Smooth muscle cell (in vitro differentiated cells): ENCODE measurements around the gene TBC1D8. TPM values are rescaled to one million over a fixed set of nuclear protein-coding genes. Genes with fewer than 3 reads are reported as not detected.

Source experiments
- DNase-seq: peaks from one replicate; lab custom pipeline; 2025; ENCODE audit not compliant: unreplicated experiment; lab: John Stamatoyannopoulos, UW
- H2AFZ ChIP-seq: fragments of 200-600 bp; sonication (generic); 2 replicates; pipeline ENCODE4 v1.6.0; 2016; ENCODE audit warnings: antibody characterized with exemption, low read depth, mild to moderate bottlenecking
- H3F3A ChIP-seq: fragments of 200-600 bp; sonication (generic); 2 replicates; pipeline ENCODE4 v1.6.0; 2017; ENCODE audit warnings: antibody characterized with exemption, low read depth
- H3K27ac ChIP-seq: fragments of 200-600 bp; sonication (generic); 2 replicates; pipeline ENCODE4 v1.5.1; 2016; ENCODE audit warnings: low read depth, mild to moderate bottlenecking
- H3K27me3 ChIP-seq: fragments of 200-600 bp; sonication (generic); 2 replicates; pipeline ENCODE4 v1.6.1; 2016; ENCODE audit warnings: low read depth, mild to moderate bottlenecking
- H3K36me3 ChIP-seq: fragments of 200-600 bp; sonication (generic); 2 replicates; pipeline ENCODE4 v1.5.1; 2016; ENCODE audit warnings: low read depth
- H3K4me1 ChIP-seq: fragments of 200-600 bp; sonication (generic); 2 replicates; pipeline ENCODE4 v1.5.1; 2016; ENCODE audit warnings: low read depth
- H3K4me2 ChIP-seq: fragments of 200-600 bp; sonication (generic); 2 replicates; pipeline ENCODE4 v1.6.0; 2016; ENCODE audit warnings: mild to moderate bottlenecking
- H3K4me3 ChIP-seq: fragments of 200-600 bp; sonication (generic); 2 replicates; pipeline ENCODE4 v1.5.1; 2016; ENCODE audit warnings: mild to moderate bottlenecking
- H3K79me2 ChIP-seq: fragments of 200-600 bp; sonication (generic); 2 replicates; pipeline ENCODE4 v1.6.0; 2016; ENCODE audit warnings: low read depth, mild to moderate bottlenecking
- H3K9ac ChIP-seq: fragments of 200-600 bp; sonication (generic); 2 replicates; pipeline ENCODE4 v1.6.0; 2016; ENCODE audit warnings: low read depth
- H3K9me3 ChIP-seq: fragments of 200-600 bp; sonication (generic); replicated peaks from 2 replicates; pipeline ENCODE4 v1.5.1; 2016; ENCODE audit warnings: low read depth
- H4K20me1 ChIP-seq: fragments of 200-600 bp; sonication (generic); 2 replicates; pipeline ENCODE4 v1.6.0; 2016; ENCODE audit warnings: low read depth
- WGBS: methylation state at CpG from one replicate; pipeline ENCODE4 v1.1.7; 2016; ENCODE audit warnings: low lambda C conversion rate; 5-methylcytosine and 5-hydroxymethylcytosine counted together
- polyA plus RNA-seq: library from polyadenylated mRNA; unstranded; fragments of >200 nt; fragmentation: Nextera tagmentation; extraction: Ambion mirVana; gene quantifications from 2 replicates; pipeline ENCODE4 v1.2.1, GENCODE V29; 2016
- total RNA-seq: library from RNA; depleted of rRNA; stranded (reverse); fragments of >200 nt; gene quantifications from 2 replicates; pipeline ENCODE4 v1.2.3, GENCODE V29; 2014
- TF ChIP-seq, protein P1 (sequence below): fragments of 200-600 bp; sonication (generic); IDR thresholded peaks from 2 replicates; pipeline ENCODE4 v1.5.1; 2017; ENCODE audit warnings: borderline replicate concordance, mild to moderate bottlenecking, antibody characterized with exemption; ENCODE audit not compliant: insufficient read depth, poor library complexity, severe bottlenecking

Gene TBC1D8
- total and polyA plus RNA-seq, 2 experiments from 2014 or later, result 0.89 to 15.1 TPM

DNA sequence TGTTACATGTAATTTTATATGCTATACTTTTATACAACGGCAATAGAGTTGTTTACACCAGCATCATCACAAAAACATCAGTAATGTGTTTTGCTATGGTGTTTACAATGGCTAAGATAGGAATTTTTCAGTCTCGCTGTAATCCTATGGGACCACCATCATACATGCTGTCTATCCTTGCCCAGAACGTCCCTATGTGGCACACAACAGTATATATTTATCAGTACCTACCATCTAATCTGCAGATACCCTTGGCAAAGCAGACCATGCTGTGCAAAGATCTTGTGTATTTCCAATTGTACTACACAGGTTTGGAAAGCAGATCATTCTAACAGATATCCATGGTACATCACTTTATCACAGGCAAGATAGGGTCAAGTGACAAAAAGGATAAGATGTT is 133.8 kb downstream of the TBC1D8 start:
- Histone ChIP-seq H3K4me3 (no peak overlapping the region), H3K79me2 (no peaks in the 10 kb centered on the region), H2AFZ (no peak overlapping the region), H3K27ac (no peak overlapping the region), H3K9me3 (no peaks in the 10 kb centered on the region), H3K4me1 (no peaks in the 10 kb centered on the region), H3K36me3 (peaks cover 5% of the 10 kb centered on the region), H4K20me1 (peaks cover 16% of the 10 kb centered on the region), H3K9ac (no peak overlapping the region), H3K4me2 (no peak overlapping the region), H3F3A (peaks cover under 1% of the 10 kb centered on the region), H3K27me3 (no peaks in the 10 kb centered on the region)
- 97% methylated on average over 3 of the region's 3 CpGs for WGBS
- TF ChIP-seq, protein P1, sequence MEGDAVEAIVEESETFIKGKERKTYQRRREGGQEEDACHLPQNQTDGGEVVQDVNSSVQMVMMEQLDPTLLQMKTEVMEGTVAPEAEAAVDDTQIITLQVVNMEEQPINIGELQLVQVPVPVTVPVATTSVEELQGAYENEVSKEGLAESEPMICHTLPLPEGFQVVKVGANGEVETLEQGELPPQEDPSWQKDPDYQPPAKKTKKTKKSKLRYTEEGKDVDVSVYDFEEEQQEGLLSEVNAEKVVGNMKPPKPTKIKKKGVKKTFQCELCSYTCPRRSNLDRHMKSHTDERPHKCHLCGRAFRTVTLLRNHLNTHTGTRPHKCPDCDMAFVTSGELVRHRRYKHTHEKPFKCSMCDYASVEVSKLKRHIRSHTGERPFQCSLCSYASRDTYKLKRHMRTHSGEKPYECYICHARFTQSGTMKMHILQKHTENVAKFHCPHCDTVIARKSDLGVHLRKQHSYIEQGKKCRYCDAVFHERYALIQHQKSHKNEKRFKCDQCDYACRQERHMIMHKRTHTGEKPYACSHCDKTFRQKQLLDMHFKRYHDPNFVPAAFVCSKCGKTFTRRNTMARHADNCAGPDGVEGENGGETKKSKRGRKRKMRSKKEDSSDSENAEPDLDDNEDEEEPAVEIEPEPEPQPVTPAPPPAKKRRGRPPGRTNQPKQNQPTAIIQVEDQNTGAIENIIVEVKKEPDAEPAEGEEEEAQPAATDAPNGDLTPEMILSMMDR, result no peak
- no peak for DNase-seq

DNA sequence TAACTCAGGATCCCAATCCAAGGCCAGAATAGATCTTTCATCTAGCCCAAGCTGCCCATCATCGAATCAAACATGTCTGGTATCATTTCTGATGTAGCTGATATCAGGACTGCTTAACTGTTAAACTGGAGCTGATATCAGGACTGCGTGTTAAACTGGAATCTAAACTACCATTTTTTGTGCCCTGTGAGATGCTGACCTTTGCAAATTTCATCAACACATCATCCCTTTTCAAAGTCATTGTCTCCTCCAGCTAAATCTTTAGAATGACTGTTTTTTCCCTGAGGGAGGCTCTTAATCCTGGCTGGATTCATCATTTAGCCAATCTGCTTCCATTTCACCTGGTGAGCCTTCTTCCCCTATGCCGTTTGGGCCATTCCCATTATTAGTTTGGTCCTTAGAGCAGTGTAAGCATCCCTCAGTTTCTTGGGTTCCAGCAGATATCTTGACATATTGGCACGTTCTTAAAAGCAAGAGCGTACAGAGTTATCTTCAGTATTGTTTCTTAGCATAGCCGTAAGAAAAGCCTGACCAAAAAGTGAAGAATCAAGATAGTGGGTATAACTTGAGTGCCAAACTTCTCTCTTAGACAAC is 136.8 kb downstream of the TBC1D8 start:
- TF ChIP-seq, protein P1, result no peak
- H2AFZ ChIP-seq, result no peak overlapping the region
- no peak overlapping the region for H3K9ac ChIP-seq
- H3K4me1 ChIP-seq, result no peaks in the 10 kb centered on the region
- H3K4me3 ChIP-seq, result no peak overlapping the region
- WGBS, result 99% methylated on average over 6 of the region's 6 CpGs
- peaks cover 27% of the 10 kb centered on the region for H4K20me1 ChIP-seq
- no peak overlapping the region for H3K4me2 ChIP-seq
- H3K27me3 ChIP-seq, result no peaks in the 10 kb centered on the region
- H3K9me3 ChIP-seq, result no peaks in the 10 kb centered on the region
- H3F3A ChIP-seq, result peaks cover 10% of the 10 kb centered on the region
- peaks cover 8% of the 10 kb centered on the region for H3K36me3 ChIP-seq
- no peaks in the 10 kb centered on the region for H3K79me2 ChIP-seq
- H3K27ac ChIP-seq, result no peak overlapping the region
- no peak for DNase-seq

DNA sequence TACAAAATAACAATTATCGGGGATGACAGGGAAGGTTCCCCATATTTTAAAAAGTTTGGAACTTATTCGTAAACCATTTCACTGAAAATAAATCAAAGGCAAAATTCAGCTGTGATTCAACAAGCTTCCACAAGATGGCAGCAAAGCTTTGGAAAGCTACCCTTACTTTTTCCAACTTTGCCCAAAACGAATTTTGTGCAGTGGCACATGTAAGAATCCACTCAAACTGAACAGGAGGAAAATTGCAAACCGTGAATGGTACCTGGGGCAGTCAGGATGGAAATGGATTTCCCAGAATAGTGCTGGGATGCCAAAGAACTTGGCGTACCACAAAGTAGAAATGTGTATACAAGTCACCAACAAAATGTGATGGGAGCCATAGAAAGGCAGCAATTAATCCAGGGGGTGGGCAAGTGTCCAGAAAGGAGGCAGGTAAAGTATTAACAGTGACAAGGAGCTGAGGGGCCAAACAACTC is 138.4 kb downstream of the TBC1D8 start:
- Histone ChIP-seq H3F3A (peaks cover 15% of the 10 kb centered on the region), H4K20me1 (peaks cover 43% of the 10 kb centered on the region), H3K4me3 (no peak overlapping the region), H3K27ac (no peak overlapping the region), H3K36me3 (peaks cover 8% of the 10 kb centered on the region), H3K4me1 (no peaks in the 10 kb centered on the region), H3K9me3 (no peaks in the 10 kb centered on the region), H3K4me2 (no peak overlapping the region), H3K79me2 (peaks cover 5% of the 10 kb centered on the region), H3K27me3 (no peaks in the 10 kb centered on the region), H3K9ac (no peak overlapping the region), H2AFZ (no peak overlapping the region)
- TF ChIP-seq, protein P1, result peak; percentile 81
- 65% methylated on average over 5 of the region's 5 CpGs for WGBS
- no peak for DNase-seq
